Gastroesophageal sphincter (tissue), 3 donors: ENCODE measurements around the gene MAN2A1.

Source experiments
- CTCF ChIP-seq, 4 experiments: fragments of 200-600 bp in 2 of 4; fragments of 450-650 bp in 2 of 4; sonication (generic) in 1 of 4; IDR thresholded peaks; one replicate each; pipeline ENCODE4 v1.5.1; 2017 to 2019; ENCODE audit warnings: antibody characterized with exemption in 4 of 4, mild to moderate bottlenecking in 2 of 4, moderate library complexity in 2 of 4
- POLR2AphosphoS5 ChIP-seq: sonication (generic); formaldehyde crosslinking; IDR thresholded peaks from one replicate; pipeline ENCODE4 v1.6.1; 2017; ENCODE audit warnings: antibody characterized with exemption

GRCh38 chr5:109836280-109836679, 146.6 kb downstream of the MAN2A1 start:
- TF ChIP-seq CTCF (IDR thresholded peaks at IDR 0.05) (no peak), POLR2AphosphoS5 (no peak)
